K562 (cell line): Measurements from ENCODE around the gene OR1E1. TPM values are rescaled to one million over a fixed set of nuclear protein-coding genes. Genes with fewer than 3 reads are reported as not detected.

Source experiments
- ATAC-seq: fragments of 200-7000 bp; cut with Tn5 transposase; 3 replicates; pipeline ENCODE4 v1.9.1; 2020; ENCODE audit warnings: moderate library complexity
- BruUV-seq: library from RNA; stranded (reverse); fragments of 400-500 nt; replicated peaks from 2 replicates; lab custom pipeline; 2021; lab: Mats Ljungman, UMichigan
- CTCF ChIA-PET: fragments of 300-600 bp; formaldehyde crosslinking; extraction: SDS; loops from one replicate; lab custom pipeline; 2021; ENCODE audit warnings: low intra/inter-chr PET ratio; lab: Yijun Ruan, JAX
- POLR2A ChIA-PET: fragments of 300-600, 350-650 bp; sonication (Branson Sonifier 250); formaldehyde crosslinking; extraction: SDS; loops from one replicate; lab custom pipeline; 2021; ENCODE audit warnings: antibody characterized with exemption, inconsistent platforms; lab: Yijun Ruan, JAX
- DNase-seq, 4 experiments: peaks; one replicate each; pipeline versions ENCODE4 v3.0.0 to v3.0.0-alpha.2; 2011 to 2018; ENCODE audit warnings: low spot score in 3 of 4, mixed read lengths in 3 of 4; ENCODE audit errors: extremely low read depth in 1 of 4
- FAIRE-seq: peaks from 2 replicates; lab custom pipeline; 2011; peaks lifted over from hg19 to GRCh38; lab: Jason Lieb, UNC
- H2AFZ ChIP-seq: 2 replicates; pipeline ENCODE4 v1.6.0; 2011; ENCODE audit warnings: low read depth, low read length, control low read depth, inconsistent platforms
- H3K27ac ChIP-seq: fragments of 200-600 bp; 3 replicates; pipeline ENCODE4 v1.8.0; 2011; ENCODE audit warnings: low read depth, mild to moderate bottlenecking, control low read depth, inconsistent platforms, low read length, moderate library complexity, mixed read lengths; ENCODE audit errors: extremely low read depth
- H3K27me3 ChIP-seq, 2 experiments: fragments of 300-600 bp in 1 of 2; 2 replicates in 1 of 2; 3 replicates in 1 of 2; pipeline versions ENCODE4 v1.6.0 to v1.8.0; 2011; ENCODE audit warnings: inconsistent platforms in 2 of 2, low read length in 2 of 2, mild to moderate bottlenecking in 1 of 2, mixed read lengths in 1 of 2, moderate library complexity in 1 of 2; ENCODE audit not compliant: control insufficient read depth in 2 of 2, insufficient read depth in 2 of 2
- H3K36me3 ChIP-seq: fragments of 300-600 bp; 3 replicates; pipeline ENCODE4 v1.8.0; 2011; ENCODE audit warnings: mild to moderate bottlenecking, low read length, inconsistent platforms; ENCODE audit not compliant: control insufficient read depth, insufficient read depth
- H3K4me1 ChIP-seq, 2 experiments: fragments of 200-600 bp in 1 of 2; replicated peaks in 1 of 2; 2 replicates in 1 of 2; 3 replicates in 1 of 2; pipeline versions ENCODE4 v1.5.1 to v1.8.0; 2011; ENCODE audit warnings: inconsistent platforms in 2 of 2, low read length in 2 of 2, mild to moderate bottlenecking in 1 of 2, mixed read lengths in 1 of 2, moderate library complexity in 1 of 2; ENCODE audit not compliant: control insufficient read depth in 2 of 2, insufficient read depth in 2 of 2
- H3K4me2 ChIP-seq: 2 replicates; pipeline ENCODE4 v1.6.1; 2011; ENCODE audit warnings: low read length, control low read depth, inconsistent platforms, mixed read lengths; ENCODE audit not compliant: insufficient read depth
- H3K4me3 ChIP-seq: fragments of 200-600 bp; sonication (generic), shearing (Covaris generic); 2 replicates; pipeline ENCODE4 v1.5.1; 2016; ENCODE audit warnings: control low read depth, inconsistent platforms
- H3K79me2 ChIP-seq: fragments of 200-600 bp; 3 replicates; pipeline ENCODE4 v1.8.0; 2011; ENCODE audit warnings: low read length, inconsistent platforms; ENCODE audit not compliant: control insufficient read depth, insufficient read depth
- H3K9ac ChIP-seq, 2 experiments: 2 replicates each; pipeline versions ENCODE4 v1.6.0 to v1.6.1; 2011; ENCODE audit warnings: low read depth in 2 of 2, low read length in 2 of 2, control low read depth in 1 of 2, inconsistent platforms in 1 of 2, mild to moderate bottlenecking in 1 of 2, mixed read lengths in 1 of 2; ENCODE audit not compliant: insufficient read depth in 1 of 2
- H3K9me1 ChIP-seq: one replicate; pipeline ENCODE4 v1.6.0; 2011; ENCODE audit warnings: inconsistent platforms, mild to moderate bottlenecking, low read length, moderate library complexity; ENCODE audit not compliant: control insufficient read depth, insufficient read depth
- H3K9me3 ChIP-seq: replicated peaks from 2 replicates; pipeline ENCODE4 v1.5.1; 2011; ENCODE audit warnings: low read depth, low read length, inconsistent platforms; ENCODE audit not compliant: control insufficient read depth, insufficient read depth
- H4K20me1 ChIP-seq: replicated peaks from 2 replicates; pipeline ENCODE4 v1.6.1; 2011; ENCODE audit warnings: low read length, inconsistent platforms, mixed read lengths; ENCODE audit not compliant: control insufficient read depth, insufficient read depth
- DACH1 ChIP-seq: fragments of 450-650 bp; IDR thresholded peaks from 2 replicates; pipeline ENCODE4 v1.6.1; 2018; ENCODE audit not compliant: partially characterized antibody
- ETV1 ChIP-seq: fragments of 450-650 bp; conservative IDR thresholded peaks from 2 replicates; pipeline ENCODE4 v1.6.1; 2016; ENCODE audit warnings: missing genetic modification characterization, control low read depth, low read depth, missing compliant biosample characterization
- LCOR ChIP-seq: sonication (generic); formaldehyde crosslinking; IDR thresholded peaks from 2 replicates; pipeline ENCODE4 v1.8.0; 2022; ENCODE audit warnings: mild to moderate bottlenecking, missing genetic modification reagents
- MECOM ChIP-seq: fragments of 250-450 bp; sonication (Bioruptor Pico); IDR thresholded peaks from 2 replicates; pipeline ENCODE4 v1.8.0; 2022; ENCODE audit warnings: inconsistent platforms
- NFXL1 ChIP-seq: fragments of 450-650 bp; formaldehyde crosslinking; IDR thresholded peaks from 2 replicates; pipeline ENCODE4 v1.4.0; 2021; ENCODE audit warnings: mild to moderate bottlenecking
- NR1H2 ChIP-seq: sonication (generic); formaldehyde crosslinking; IDR thresholded peaks from 2 replicates; pipeline ENCODE4 v1.4.0; 2020; ENCODE audit warnings: mild to moderate bottlenecking, missing genetic modification reagents
- PHTF2 ChIP-seq: fragments of 250-450 bp; sonication (Bioruptor Pico); IDR thresholded peaks from 2 replicates; pipeline ENCODE4 v1.5.0; 2021; ENCODE audit warnings: mild to moderate bottlenecking
- SPI1 ChIP-seq: IDR thresholded peaks from 2 replicates; pipeline ENCODE4 v1.6.1; 2011; ENCODE audit warnings: low read depth, low read length, control low read depth, borderline replicate concordance
- TRIM28 ChIP-seq: fragments of 450-650 bp; IDR thresholded peaks from 2 replicates; pipeline ENCODE4 v1.6.1; 2017
- ZFX ChIP-seq: sonication (generic); formaldehyde crosslinking; IDR thresholded peaks from 2 replicates; pipeline ENCODE4 v1.8.0; 2022; ENCODE audit warnings: mild to moderate bottlenecking, missing genetic modification reagents, moderate library complexity
- ZNF696 ChIP-seq: fragments of 250-450 bp; sonication (Bioruptor Pico); conservative IDR thresholded peaks from 2 replicates; pipeline ENCODE4 v1.4.0; 2020; ENCODE audit warnings: mild to moderate bottlenecking, moderate library complexity
- ZNF764 ChIP-seq: fragments of 250-450 bp; sonication (Bioruptor Pico); IDR thresholded peaks from 2 replicates; pipeline ENCODE4 v1.4.0; 2020; ENCODE audit warnings: low read depth, mild to moderate bottlenecking, moderate library complexity
- ZNF77 ChIP-seq: fragments of 250-450 bp; sonication (Bioruptor Pico); IDR thresholded peaks from 2 replicates; pipeline ENCODE4 v1.5.0; 2020
- WGBS: fragments of 100-300 bp; shearing (Covaris generic); methylation state at CpG from one replicate; pipeline ENCODE4 v1.1.6; 2016; ENCODE audit warnings: low coverage, mixed read lengths; ENCODE audit not compliant: insufficient coverage; ENCODE audit errors: missing lambda C conversion rate; 5-methylcytosine and 5-hydroxymethylcytosine counted together
- in situ Hi-C: fragments of 300-500 bp; cut with MboI; formaldehyde crosslinking; loops from 4 replicates; pipeline ENCODE4 v1.15.0; 2018; ENCODE audit warnings: inconsistent platforms, mixed read lengths
- intact Hi-C: fragments of 100-400 bp; cut with micrococcal nuclease; formaldehyde crosslinking; loops from 2 replicates; pipeline ENCODE4 v1.14.2; 2022
- polyA plus RNA-seq, 8 experiments: library from polyadenylated mRNA; depleted of rRNA in 4 of 8; stranded (reverse) in 5 of 8; unstranded in 3 of 8; fragments of >200 nt; fragmentation: Nextera tagmentation in 2 of 8; fragmentation: Illumina TruSeq in 1 of 8; extraction: Ambion mirVana in 2 of 8; extraction: Trizol in 1 of 8; gene quantifications; 2 replicates each; pipeline versions ENCODE4 v1.2.1 to v1.2.3, GENCODE V29; 2011 to 2014; ENCODE audit warnings: inconsistent platforms in 1 of 8, missing spikeins in 1 of 8
- total RNA-seq, 7 experiments: library from RNA; depleted of rRNA in 6 of 7; stranded (reverse); fragments of >200 nt in 6 of 7; fragmentation: Illumina TruSeq in 2 of 7; extraction: Trizol in 2 of 7; gene quantifications; 2 replicates each; pipeline versions ENCODE4 v1.2.1 to v1.2.3, GENCODE V29; 2011 to 2021; ENCODE audit warnings: low replicate concordance in 1 of 7
- TF ChIP-seq, protein P1 (sequence below): sonication (generic); formaldehyde crosslinking; IDR thresholded peaks from 2 replicates; pipeline ENCODE4 v1.9.0; 2022; ENCODE audit warnings: mild to moderate bottlenecking, missing genetic modification reagents
- TF ChIP-seq, protein P2 (sequence below): sonication (generic); formaldehyde crosslinking; IDR thresholded peaks from 2 replicates; pipeline ENCODE4 v1.8.1; 2023; ENCODE audit warnings: mild to moderate bottlenecking, missing genetic modification reagents
- TF ChIP-seq, protein P3 (sequence below), 3 experiments: IDR thresholded peaks in 2 of 3; conservative IDR thresholded peaks in 1 of 3; 2 replicates each; pipeline ENCODE4 v1.5.1; 2011 to 2012; ENCODE audit warnings: low read length in 3 of 3, mild to moderate bottlenecking in 3 of 3, control low read depth in 2 of 3, improper control_type of control experiment in 1 of 3, inconsistent platforms in 1 of 3, low read depth in 1 of 3, mixed read lengths in 1 of 3, moderate library complexity in 1 of 3; ENCODE audit not compliant: insufficient read depth in 2 of 3
- TF ChIP-seq, protein P4 (sequence below): fragments of 450-650 bp; formaldehyde crosslinking; IDR thresholded peaks from 2 replicates; pipeline ENCODE4 v1.4.0; 2020; ENCODE audit warnings: mild to moderate bottlenecking

OR1E1 gene
- total and polyA plus RNA-seq, 9 of the 15 experiments (the other 6 are each of a cell fraction or from before 2014, with no cell fraction given), result not detected

DNA sequence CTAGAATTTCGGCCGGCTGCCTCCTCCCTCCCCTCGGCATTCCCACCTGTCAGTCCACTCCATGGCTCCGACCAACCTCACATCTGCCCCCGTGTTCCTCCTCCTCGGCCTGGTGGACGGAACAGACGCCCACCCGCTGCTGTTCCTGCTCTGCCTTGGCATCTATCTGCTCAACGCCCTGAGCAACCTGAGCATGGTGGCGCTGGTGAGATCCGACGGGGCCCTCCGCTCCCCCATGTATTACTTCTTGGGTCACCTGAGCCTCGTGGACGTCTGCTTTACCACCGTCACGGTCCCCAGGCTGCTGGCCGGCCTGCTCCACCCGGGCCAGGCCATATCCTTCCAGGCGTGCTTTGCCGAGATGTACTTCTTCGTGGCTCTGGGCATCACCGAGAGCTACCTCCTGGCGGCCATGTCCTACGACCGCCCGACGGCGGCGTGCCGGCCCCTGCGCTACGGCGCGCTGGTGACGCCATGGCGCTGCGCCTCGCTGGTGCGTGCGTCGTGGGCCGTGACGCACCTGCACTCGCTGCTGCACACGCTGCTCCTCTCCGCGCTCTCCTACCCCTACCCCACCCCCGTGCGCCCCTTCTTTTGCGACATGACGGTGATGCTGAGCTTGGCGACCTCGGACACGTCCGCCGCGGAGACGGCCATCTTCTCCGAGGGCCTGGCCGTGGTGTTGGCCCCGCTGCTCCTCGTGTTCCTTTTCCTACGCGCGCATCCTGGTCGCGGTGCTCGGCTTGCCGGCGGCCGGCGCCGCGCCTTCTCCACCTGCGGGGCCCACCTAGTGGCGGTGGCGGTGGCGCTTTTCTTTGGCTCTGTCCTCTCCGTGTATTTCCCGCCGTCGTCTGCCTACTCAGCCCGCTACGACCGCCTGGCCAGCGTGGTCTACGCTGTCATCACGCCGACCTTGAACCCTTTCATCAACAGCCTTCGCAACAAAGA is 12.1 kb downstream of the OR1E1 start, which contains the start of gene OR3A2:
Gene OR3A2 (minus strand): TSS at position 440 of the 948 bp plus-strand sequence.
- DNase-seq, result no peak

More for the DNA sequence above, 12.1 kb downstream of the OR1E1 start, which contains the start of gene OR3A2:
- no peaks in the 10 kb centered on the region; a peak in 1 of 5 replicates for H3K27me3 ChIP-seq
- H3K9ac ChIP-seq, result no peak within 1 kb of the TSS; a peak in 1 of 4 replicates
- intact Hi-C loops, result no loop called here
- CTCF ChIA-PET, result no interaction called here
- in situ Hi-C loops, result no loop called here
- no peaks in the 10 kb centered on the region for H3K79me2 ChIP-seq
- FAIRE-seq (no peak), ATAC-seq (no peak)
- H3K36me3 ChIP-seq, result no peaks in the 10 kb centered on the region
- H3K9me3 ChIP-seq, result no peaks in the 10 kb centered on the region
- POLR2A ChIA-PET, result no interaction called here
- H4K20me1 ChIP-seq, result no peaks in the 10 kb centered on the region
- H3K4me2 ChIP-seq, result no peak within 1 kb of the TSS
- H3K27ac ChIP-seq, result no peak within 1 kb of the TSS
- TF ChIP-seq ZNF764 (CRISPR knock-in tag), result no peak
- no peak for TF ChIP-seq NR1H2
- no peak for TF ChIP-seq TRIM28
- TF ChIP-seq, protein P1, sequence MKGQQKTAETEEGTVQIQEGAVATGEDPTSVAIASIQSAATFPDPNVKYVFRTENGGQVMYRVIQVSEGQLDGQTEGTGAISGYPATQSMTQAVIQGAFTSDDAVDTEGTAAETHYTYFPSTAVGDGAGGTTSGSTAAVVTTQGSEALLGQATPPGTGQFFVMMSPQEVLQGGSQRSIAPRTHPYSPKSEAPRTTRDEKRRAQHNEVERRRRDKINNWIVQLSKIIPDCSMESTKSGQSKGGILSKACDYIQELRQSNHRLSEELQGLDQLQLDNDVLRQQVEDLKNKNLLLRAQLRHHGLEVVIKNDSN (CRISPR knock-in tag), result no peak
- TF ChIP-seq, protein P2, sequence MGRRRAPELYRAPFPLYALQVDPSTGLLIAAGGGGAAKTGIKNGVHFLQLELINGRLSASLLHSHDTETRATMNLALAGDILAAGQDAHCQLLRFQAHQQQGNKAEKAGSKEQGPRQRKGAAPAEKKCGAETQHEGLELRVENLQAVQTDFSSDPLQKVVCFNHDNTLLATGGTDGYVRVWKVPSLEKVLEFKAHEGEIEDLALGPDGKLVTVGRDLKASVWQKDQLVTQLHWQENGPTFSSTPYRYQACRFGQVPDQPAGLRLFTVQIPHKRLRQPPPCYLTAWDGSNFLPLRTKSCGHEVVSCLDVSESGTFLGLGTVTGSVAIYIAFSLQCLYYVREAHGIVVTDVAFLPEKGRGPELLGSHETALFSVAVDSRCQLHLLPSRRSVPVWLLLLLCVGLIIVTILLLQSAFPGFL, result no peak
- TF ChIP-seq LCOR (CRISPR knock-in tag), result no peak
- no peak for TF ChIP-seq ZNF77
- no peak for TF ChIP-seq DACH1
- no peak for TF ChIP-seq SPI1
- no peak for TF ChIP-seq ZNF696 (CRISPR knock-in tag)
- no peak for TF ChIP-seq NFXL1 (CRISPR knock-in tag)
- no peak for TF ChIP-seq ETV1 (tag)
- TF ChIP-seq PHTF2 (CRISPR knock-in tag), result no peak
- TF ChIP-seq, protein P3, sequence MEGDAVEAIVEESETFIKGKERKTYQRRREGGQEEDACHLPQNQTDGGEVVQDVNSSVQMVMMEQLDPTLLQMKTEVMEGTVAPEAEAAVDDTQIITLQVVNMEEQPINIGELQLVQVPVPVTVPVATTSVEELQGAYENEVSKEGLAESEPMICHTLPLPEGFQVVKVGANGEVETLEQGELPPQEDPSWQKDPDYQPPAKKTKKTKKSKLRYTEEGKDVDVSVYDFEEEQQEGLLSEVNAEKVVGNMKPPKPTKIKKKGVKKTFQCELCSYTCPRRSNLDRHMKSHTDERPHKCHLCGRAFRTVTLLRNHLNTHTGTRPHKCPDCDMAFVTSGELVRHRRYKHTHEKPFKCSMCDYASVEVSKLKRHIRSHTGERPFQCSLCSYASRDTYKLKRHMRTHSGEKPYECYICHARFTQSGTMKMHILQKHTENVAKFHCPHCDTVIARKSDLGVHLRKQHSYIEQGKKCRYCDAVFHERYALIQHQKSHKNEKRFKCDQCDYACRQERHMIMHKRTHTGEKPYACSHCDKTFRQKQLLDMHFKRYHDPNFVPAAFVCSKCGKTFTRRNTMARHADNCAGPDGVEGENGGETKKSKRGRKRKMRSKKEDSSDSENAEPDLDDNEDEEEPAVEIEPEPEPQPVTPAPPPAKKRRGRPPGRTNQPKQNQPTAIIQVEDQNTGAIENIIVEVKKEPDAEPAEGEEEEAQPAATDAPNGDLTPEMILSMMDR (IDR thresholded peaks at IDR 0.05 in 2 of 3, conservative IDR thresholded peaks at IDR 0.05 in 1 of 3; ENCODE audit: insufficient read depth in 2 of 3, low read depth in 1 of 3, low read length in 3 of 3), result no peak
- TF ChIP-seq, protein P4, sequence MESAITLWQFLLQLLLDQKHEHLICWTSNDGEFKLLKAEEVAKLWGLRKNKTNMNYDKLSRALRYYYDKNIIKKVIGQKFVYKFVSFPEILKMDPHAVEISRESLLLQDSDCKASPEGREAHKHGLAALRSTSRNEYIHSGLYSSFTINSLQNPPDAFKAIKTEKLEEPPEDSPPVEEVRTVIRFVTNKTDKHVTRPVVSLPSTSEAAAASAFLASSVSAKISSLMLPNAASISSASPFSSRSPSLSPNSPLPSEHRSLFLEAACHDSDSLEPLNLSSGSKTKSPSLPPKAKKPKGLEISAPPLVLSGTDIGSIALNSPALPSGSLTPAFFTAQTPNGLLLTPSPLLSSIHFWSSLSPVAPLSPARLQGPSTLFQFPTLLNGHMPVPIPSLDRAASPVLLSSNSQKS (CRISPR knock-in tag), result no peak
- no peak for TF ChIP-seq ZFX (CRISPR knock-in tag)
- no peak for TF ChIP-seq MECOM (CRISPR knock-in tag)
- no peak within 1 kb of the TSS for H2AFZ ChIP-seq
- H3K4me3 ChIP-seq, result no peak within 1 kb of the TSS
- H3K4me1 ChIP-seq, result no peaks in the 10 kb centered on the region
- WGBS, result 36% methylated on average over 34 of the region's 92 CpGs
- BruUV-seq, result no TSS peak
- H3K9me1 ChIP-seq, result no peaks in the 10 kb centered on the region
